ENCODE measurements around the gene PFN3.
"Not testable (repeated sequence)": the region's sequence is repeated elsewhere in the genome, so short reads cannot be mapped to it uniquely, and the experiment has no call there.

Gene PFN3

GRCh38 chr5:177423671-177424070 lies 23.2 kb upstream of the PFN3 start:
- Histone ChIP-seq H3K4me3 (ENCODE audit: low read depth in 1 of 5, low read length in 5 of 5) (no peak overlapping the region), H3K4me1 (ENCODE audit: control insufficient read depth in 5 of 5, insufficient read depth in 5 of 5, low read length in 5 of 5) (peaks cover 6 to 31% (median 23%) of the 10 kb centered on the region in 5 donors), H3K27me3 (ENCODE audit: control insufficient read depth in 5 of 5, insufficient read depth in 4 of 5, low read length in 5 of 5) (no peaks in the 10 kb centered on the region), H3K27ac (ENCODE audit: low read depth, low read length) (no peak overlapping the region), H3K9me3 (ENCODE audit: control insufficient read depth in 5 of 5, low read length in 5 of 5) (no peaks in the 10 kb centered on the region), H3K9ac (ENCODE audit: low read length in 5 of 5) (no peak overlapping the region), H3K36me3 (ENCODE audit: control insufficient read depth in 5 of 5, insufficient read depth in 5 of 5, low read length in 5 of 5) (no peaks in the 10 kb centered on the region)

GRCh38 chr5:177421062-177421798 lies 20.8 kb upstream of the PFN3 start:
- Histone ChIP-seq H3K4me1 (ENCODE audit: control insufficient read depth in 5 of 5, insufficient read depth in 5 of 5, low read length in 5 of 5) (peaks cover 2 to 18% (median 13%) of the 10 kb centered on the region in 5 donors), H3K27ac (ENCODE audit: low read depth, low read length) (no peak overlapping the region), H3K27me3 (ENCODE audit: control insufficient read depth in 5 of 5, insufficient read depth in 4 of 5, low read length in 5 of 5) (no peaks in the 10 kb centered on the region), H3K4me3 (ENCODE audit: low read depth in 1 of 5, low read length in 5 of 5) (no peak overlapping the region), H3K9me3 (ENCODE audit: control insufficient read depth in 5 of 5, low read length in 5 of 5) (no peaks in the 10 kb centered on the region), H3K9ac (ENCODE audit: low read length in 5 of 5) (no peak overlapping the region), H3K36me3 (ENCODE audit: control insufficient read depth in 5 of 5, insufficient read depth in 5 of 5, low read length in 5 of 5) (no peaks in the 10 kb centered on the region)

GRCh38 chr5:177420472-177420871 lies 20.0 kb upstream of the PFN3 start:
- not testable (repeated sequence) for H3K9ac ChIP-seq (ENCODE audit: low read length in 5 of 5); H3K9me3 ChIP-seq (ENCODE audit: control insufficient read depth in 5 of 5, low read length in 5 of 5); H3K4me3 ChIP-seq (ENCODE audit: low read depth in 1 of 5, low read length in 5 of 5); H3K27me3 ChIP-seq (ENCODE audit: control insufficient read depth in 5 of 5, insufficient read depth in 4 of 5, low read length in 5 of 5); H3K36me3 ChIP-seq (ENCODE audit: control insufficient read depth in 5 of 5, insufficient read depth in 5 of 5, low read length in 5 of 5); H3K27ac ChIP-seq (ENCODE audit: low read depth, low read length)
- peaks cover 2 to 14% (median 12%) of the 10 kb centered on the region in 5 donors for H3K4me1 ChIP-seq (ENCODE audit: control insufficient read depth in 5 of 5, insufficient read depth in 5 of 5, low read length in 5 of 5)

GRCh38 chr5:177419046-177419445 lies 18.6 kb upstream of the PFN3 start:
- Histone ChIP-seq H3K4me3 (ENCODE audit: low read depth in 1 of 5, low read length in 5 of 5) (no peak overlapping the region), H3K36me3 (ENCODE audit: control insufficient read depth in 5 of 5, insufficient read depth in 5 of 5, low read length in 5 of 5) (no peaks in the 10 kb centered on the region), H3K9ac (ENCODE audit: low read length in 5 of 5) (no peak overlapping the region), H3K9me3 (ENCODE audit: control insufficient read depth in 5 of 5, low read length in 5 of 5) (no peaks in the 10 kb centered on the region), H3K27ac (ENCODE audit: low read depth, low read length) (no peak overlapping the region), H3K4me1 (ENCODE audit: control insufficient read depth in 5 of 5, insufficient read depth in 5 of 5, low read length in 5 of 5) (peaks cover 2 to 9% (median 8%) of the 10 kb centered on the region in 5 donors), H3K27me3 (ENCODE audit: control insufficient read depth in 5 of 5, insufficient read depth in 4 of 5, low read length in 5 of 5) (no peaks in the 10 kb centered on the region)

GRCh38 chr5:177417081-177417480 lies 16.6 kb upstream of the PFN3 start:
- not testable (repeated sequence) for H3K27ac ChIP-seq (ENCODE audit: low read depth, low read length); H3K4me1 ChIP-seq (ENCODE audit: control insufficient read depth in 5 of 5, insufficient read depth in 5 of 5, low read length in 5 of 5); H3K36me3 ChIP-seq (ENCODE audit: control insufficient read depth in 5 of 5, insufficient read depth in 5 of 5, low read length in 5 of 5); H3K27me3 ChIP-seq (ENCODE audit: control insufficient read depth in 5 of 5, insufficient read depth in 4 of 5, low read length in 5 of 5); H3K9ac ChIP-seq (ENCODE audit: low read length in 5 of 5); H3K9me3 ChIP-seq (ENCODE audit: control insufficient read depth in 5 of 5, low read length in 5 of 5); H3K4me3 ChIP-seq (ENCODE audit: low read depth in 1 of 5, low read length in 5 of 5)

- Histone ChIP-seq H3K36me3 (ENCODE audit: control insufficient read depth in 5 of 5, insufficient read depth in 5 of 5, low read length in 5 of 5) (no peaks in the 10 kb centered on the region), H3K9me3 (ENCODE audit: control insufficient read depth in 5 of 5, low read length in 5 of 5) (no peaks in the 10 kb centered on the region), H3K4me3 (ENCODE audit: low read depth in 1 of 5, low read length in 5 of 5) (no peak overlapping the region), H3K27ac (ENCODE audit: low read depth, low read length) (no peak overlapping the region), H3K9ac (ENCODE audit: low read length in 5 of 5) (no peak overlapping the region), H3K4me1 (ENCODE audit: control insufficient read depth in 5 of 5, insufficient read depth in 5 of 5, low read length in 5 of 5) (peaks cover 2 to 9% (median 8%) of the 10 kb centered on the region in 5 donors), H3K27me3 (ENCODE audit: control insufficient read depth in 5 of 5, insufficient read depth in 4 of 5, low read length in 5 of 5) (no peaks in the 10 kb centered on the region)
These were observed 14.0 kb upstream of the PFN3 start for GRCh38 chr5:177414481-177414880.

GRCh38 chr5:177412603-177413233 lies 12.3 kb upstream of the PFN3 start:
- Histone ChIP-seq H3K36me3 (ENCODE audit: control insufficient read depth in 5 of 5, insufficient read depth in 5 of 5, low read length in 5 of 5) (no peaks in the 10 kb centered on the region), H3K27ac (ENCODE audit: low read depth, low read length) (no peak overlapping the region), H3K4me1 (ENCODE audit: control insufficient read depth in 5 of 5, insufficient read depth in 5 of 5, low read length in 5 of 5) (peaks cover 2 to 9% (median 8%) of the 10 kb centered on the region in 5 donors), H3K9me3 (ENCODE audit: control insufficient read depth in 5 of 5, low read length in 5 of 5) (no peaks in the 10 kb centered on the region), H3K4me3 (ENCODE audit: low read depth in 1 of 5, low read length in 5 of 5) (no peak overlapping the region), H3K27me3 (ENCODE audit: control insufficient read depth in 5 of 5, insufficient read depth in 4 of 5, low read length in 5 of 5) (no peaks in the 10 kb centered on the region), H3K9ac (ENCODE audit: low read length in 5 of 5) (no peak overlapping the region)

GRCh38 chr5:177410575-177410974 lies 10.1 kb upstream of the PFN3 start:
- Histone ChIP-seq H3K9ac (ENCODE audit: low read length in 5 of 5) (no peak overlapping the region), H3K27me3 (ENCODE audit: control insufficient read depth in 5 of 5, insufficient read depth in 4 of 5, low read length in 5 of 5) (peaks cover 0 to under 1% (median 0%) of the 10 kb centered on the region in 5 donors), H3K27ac (ENCODE audit: low read depth, low read length) (no peak overlapping the region), H3K4me1 (ENCODE audit: control insufficient read depth in 5 of 5, insufficient read depth in 5 of 5, low read length in 5 of 5) (peaks cover 0 to 4% (median 0%) of the 10 kb centered on the region in 5 donors), H3K4me3 (ENCODE audit: low read depth in 1 of 5, low read length in 5 of 5) (no peak overlapping the region), H3K36me3 (ENCODE audit: control insufficient read depth in 5 of 5, insufficient read depth in 5 of 5, low read length in 5 of 5) (no peaks in the 10 kb centered on the region), H3K9me3 (ENCODE audit: control insufficient read depth in 5 of 5, low read length in 5 of 5) (no peaks in the 10 kb centered on the region)

- Histone ChIP-seq H3K27me3 (ENCODE audit: control insufficient read depth in 5 of 5, insufficient read depth in 4 of 5, low read length in 5 of 5) (peaks cover 0 to 4% (median 0%) of the 10 kb centered on the region in 5 donors), H3K9me3 (ENCODE audit: control insufficient read depth in 5 of 5, low read length in 5 of 5) (no peaks in the 10 kb centered on the region), H3K4me3 (ENCODE audit: low read depth in 1 of 5, low read length in 5 of 5) (no peak within 1 kb of the TSS), H3K36me3 (ENCODE audit: control insufficient read depth in 5 of 5, insufficient read depth in 5 of 5, low read length in 5 of 5) (no peaks in the 10 kb centered on the region), H3K9ac (ENCODE audit: low read length in 5 of 5) (no peak within 1 kb of the TSS), H3K4me1 (ENCODE audit: control insufficient read depth in 5 of 5, insufficient read depth in 5 of 5, low read length in 5 of 5) (peaks cover 0 to 17% (median 8%) of the 10 kb centered on the region in 5 donors), H3K27ac (ENCODE audit: low read depth, low read length) (no peak within 1 kb of the TSS)
These were observed 8.8 kb upstream of the PFN3 start, which contains the start of gene F12 for GRCh38 chr5:177409043-177409801. Gene F12, minus strand, starts transcription at chr5:177409564. Its CDS starts 37 bp downstream, at chr5:177409527.

- no peaks in the 10 kb centered on the region for H3K9me3 ChIP-seq (ENCODE audit: control insufficient read depth in 5 of 5, low read length in 5 of 5)
- H3K9ac ChIP-seq (ENCODE audit: low read length in 5 of 5) = no peak overlapping the region
- H3K4me3 ChIP-seq (ENCODE audit: low read depth in 1 of 5, low read length in 5 of 5) = no peak overlapping the region
- H3K4me1 ChIP-seq (ENCODE audit: control insufficient read depth in 5 of 5, insufficient read depth in 5 of 5, low read length in 5 of 5) = peaks cover 0 to 39% (median 28%) of the 10 kb centered on the region in 5 donors
- H3K36me3 ChIP-seq (ENCODE audit: control insufficient read depth in 5 of 5, insufficient read depth in 5 of 5, low read length in 5 of 5) = no peaks in the 10 kb centered on the region
- no peak overlapping the region for H3K27ac ChIP-seq (ENCODE audit: low read depth, low read length)
- H3K27me3 ChIP-seq (ENCODE audit: control insufficient read depth in 5 of 5, insufficient read depth in 4 of 5, low read length in 5 of 5) = peaks cover 21 to 34% (median 26%) of the 10 kb centered on the region in 5 donors
These were observed 5.3 kb upstream of the PFN3 start for GRCh38 chr5:177405805-177406204.
